CD14-positive monocyte (primary cell): ENCODE results near the gene LGALS4. TPM values are rescaled to one million over a fixed set of nuclear protein-coding genes. Genes with fewer than 3 reads are reported as not detected.
A peak's percentile ranks its signal among the peaks of the same experiment; 100 is the strongest.

Experiments
- DNase-seq, 3 donors: peaks; one replicate each; pipeline ENCODE4 v3.0.0-alpha.2; 2011 to 2022
- H2AFZ ChIP-seq: 2 replicates; pipeline ENCODE4 v1.6.0; 2012; ENCODE audit warnings: mild to moderate bottlenecking, low read depth, low read length, inconsistent platforms; ENCODE audit not compliant: insufficient read depth, poor library complexity, severe bottlenecking
- H3K27ac ChIP-seq, 2 donors: 1 replicate in 1 of 2; 2 replicates in 1 of 2; pipeline ENCODE4 v1.5.1; 2012 to 2013; ENCODE audit warnings: low read length in 2 of 2, control low read depth in 1 of 2, inconsistent platforms in 1 of 2, low read depth in 1 of 2, mild to moderate bottlenecking in 1 of 2
- H3K27me3 ChIP-seq, 2 donors: one replicate each; pipeline versions ENCODE4 v1.6.0 to v1.6.1; 2011 to 2013; ENCODE audit warnings: low read length in 2 of 2; ENCODE audit not compliant: control insufficient read depth in 2 of 2, insufficient read depth in 2 of 2
- H3K36me3 ChIP-seq, 2 donors: replicated peaks in 1 of 2; 1 replicate in 1 of 2; 2 replicates in 1 of 2; pipeline versions ENCODE4 v1.5.1 to v1.6.1; 2012 to 2013; ENCODE audit warnings: low read length in 2 of 2, control low read depth in 1 of 2, inconsistent platforms in 1 of 2, mild to moderate bottlenecking in 1 of 2; ENCODE audit not compliant: insufficient read depth in 2 of 2, control insufficient read depth in 1 of 2
- H3K4me1 ChIP-seq, 2 donors: 1 replicate in 1 of 2; 2 replicates in 1 of 2; pipeline versions ENCODE4 v1.5.1 to v1.6.1; 2012 to 2013; ENCODE audit warnings: low read length in 2 of 2, control low read depth in 1 of 2, inconsistent platforms in 1 of 2, mild to moderate bottlenecking in 1 of 2, moderate library complexity in 1 of 2; ENCODE audit not compliant: insufficient read depth in 2 of 2, control insufficient read depth in 1 of 2
- H3K4me2 ChIP-seq: replicated peaks from 2 replicates; pipeline ENCODE3; 2012; ENCODE audit warnings: low read length, moderate library complexity, mild to moderate bottlenecking; ENCODE audit not compliant: poor library complexity, severe bottlenecking; ENCODE audit errors: extremely low read depth
- H3K4me3 ChIP-seq, 3 experiments: fragments of 200-600 bp in 1 of 3; sonication (generic) in 1 of 3; replicated peaks in 1 of 3; 1 replicate in 2 of 3; 2 replicates in 1 of 3; pipeline ENCODE4 v1.5.1; 2011 to 2013; ENCODE audit warnings: low read length in 3 of 3, mild to moderate bottlenecking in 3 of 3, control low read depth in 2 of 3, low read depth in 2 of 3, inconsistent platforms in 1 of 3, moderate library complexity in 1 of 3
- H3K79me2 ChIP-seq: 2 replicates; pipeline ENCODE4 v1.6.0; 2012; ENCODE audit warnings: mild to moderate bottlenecking, control low read depth, inconsistent platforms, low read length, moderate library complexity; ENCODE audit not compliant: insufficient read depth
- H3K9ac ChIP-seq: 2 replicates; pipeline ENCODE4 v1.6.0; 2017; ENCODE audit warnings: low read length, mild to moderate bottlenecking; ENCODE audit not compliant: insufficient read depth, poor library complexity, severe bottlenecking
- H3K9me3 ChIP-seq, 2 donors: replicated peaks in 1 of 2; 1 replicate in 1 of 2; 2 replicates in 1 of 2; pipeline versions ENCODE4 v1.5.1 to v1.6.1; 2012 to 2013; ENCODE audit warnings: low read length in 2 of 2, control low read depth in 1 of 2; ENCODE audit not compliant: control insufficient read depth in 1 of 2, insufficient read depth in 1 of 2
- H4K20me1 ChIP-seq: 2 replicates; pipeline ENCODE4 v1.6.0; 2012; ENCODE audit warnings: mild to moderate bottlenecking, low read length, control low read depth, moderate library complexity; ENCODE audit not compliant: insufficient read depth
- H3K27ac Mint-ChIP-seq, 7 donors: one replicate each; pipeline ENCODE4 v1.8.0; 2020; ENCODE audit warnings: mild to moderate bottlenecking in 7 of 7, mixed read lengths in 7 of 7, moderate library complexity in 6 of 7, inconsistent platforms in 2 of 7
- H3K27me3 Mint-ChIP-seq, 3 donors: one replicate each; pipeline ENCODE4 v1.8.0; 2021 to 2022; ENCODE audit warnings: low read depth in 3 of 3, mild to moderate bottlenecking in 3 of 3, mixed read lengths in 3 of 3, moderate library complexity in 3 of 3, inconsistent platforms in 1 of 3
- H3K36me3 Mint-ChIP-seq, 2 donors: one replicate each; pipeline ENCODE4 v1.8.0; 2020; ENCODE audit warnings: mixed read lengths in 2 of 2, inconsistent platforms in 1 of 2, mild to moderate bottlenecking in 1 of 2
- H3K4me1 Mint-ChIP-seq: one replicate; pipeline ENCODE4 v1.8.0; 2020; ENCODE audit warnings: mild to moderate bottlenecking, mixed read lengths
- H3K4me3 Mint-ChIP-seq, 2 donors: one replicate each; pipeline ENCODE4 v1.8.0; 2020; ENCODE audit warnings: mild to moderate bottlenecking in 2 of 2, mixed read lengths in 2 of 2, moderate library complexity in 1 of 2
- H3K9me3 Mint-ChIP-seq, 7 donors: one replicate each; pipeline ENCODE4 v1.8.0; 2020 to 2022; ENCODE audit warnings: mixed read lengths in 7 of 7, mild to moderate bottlenecking in 6 of 7, moderate library complexity in 6 of 7, inconsistent platforms in 2 of 7
- CTCF ChIP-seq: fragments of 200-600 bp; IDR thresholded peaks from one replicate; pipeline ENCODE4 v1.8.0; 2022; ENCODE audit warnings: antibody characterized with exemption, mild to moderate bottlenecking
- WGBS: methylation state at CpG from one replicate; pipeline ENCODE4 v1.1.5; 2013; ENCODE audit warnings: missing lambda C conversion rate; ENCODE audit not compliant: insufficient coverage; 5-methylcytosine and 5-hydroxymethylcytosine counted together
- intact Hi-C, 2 donors: fragments of 100-400 bp; cut with micrococcal nuclease; formaldehyde crosslinking; loops; one replicate each; pipeline versions ENCODE4 v1.15.0 to v1.15.1; 2023
- polyA plus RNA-seq, 3 donors: library from polyadenylated mRNA; depleted of rRNA in 1 of 3; unstranded in 2 of 3; stranded (reverse) in 1 of 3; fragments of 300-500 nt in 2 of 3; fragments of >200 nt in 1 of 3; fragmentation: Illumina TruSeq in 2 of 3; gene quantifications; 1 replicate in 2 of 3; 2 replicates in 1 of 3; pipeline ENCODE4 v1.2.3, GENCODE V29; 2012 to 2021

The LGALS4 gene
- polyA plus RNA-seq, 3 donors: 1.7 TPM; not detected in 2

DNA sequence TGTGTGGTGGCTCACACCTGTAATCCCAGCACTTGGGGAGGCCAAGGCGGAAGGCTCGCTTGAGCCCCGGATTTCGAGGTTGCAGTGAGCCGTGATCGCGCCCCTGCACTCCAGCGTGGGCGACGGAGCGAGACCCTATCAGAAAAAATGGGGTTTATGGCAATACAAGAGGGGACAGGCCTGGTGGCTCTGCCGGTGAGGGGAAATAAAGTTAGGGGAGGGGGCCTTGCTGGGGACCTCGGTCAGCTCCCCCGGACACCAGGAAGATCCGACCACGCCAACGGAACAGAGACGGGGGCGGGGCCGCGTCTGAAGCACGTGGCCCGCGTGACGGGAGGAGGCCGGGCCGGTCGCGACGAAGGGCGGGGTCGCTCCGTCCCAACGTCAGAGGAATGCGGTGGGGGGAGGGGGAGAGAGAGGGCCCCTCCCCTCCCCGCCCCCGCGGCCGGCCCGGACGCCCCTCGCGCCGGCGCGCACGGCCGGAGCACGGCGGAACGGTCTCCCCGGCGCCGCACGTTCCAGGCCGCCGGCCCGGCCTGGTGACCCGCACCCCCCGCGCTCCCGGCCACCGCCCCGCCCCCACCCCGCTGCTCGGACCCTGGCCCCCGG is 39.0 kb upstream of the LGALS4 start:
- peak overlapping the region; percentile 88 to 94 for H3K4me3 Mint-ChIP-seq
- peak overlapping the region; percentile 52 for H2AFZ ChIP-seq

More for the DNA sequence above, 39.0 kb upstream of the LGALS4 start:
- 2% methylated on average over 34 of the region's 67 CpGs for WGBS
- H3K27ac Mint-ChIP-seq: peak overlapping the region; percentile 98 to 99 (median 99)
- H3K4me2 ChIP-seq: peak overlapping the region; percentile 98
- peaks cover 0 to 3% (median 0%) of the 10 kb centered on the region in 7 donors for H3K9me3 Mint-ChIP-seq
- peak overlapping the region; percentile 83 to 90 (median 86) for H3K4me3 ChIP-seq
- peak; percentile 89 to 94 (median 91) for DNase-seq
- H3K27me3 Mint-ChIP-seq: peaks cover 0 to 5% (median 5%) of the 10 kb centered on the region in 3 donors
- H3K79me2 ChIP-seq: peaks cover 35% of the 10 kb centered on the region
- peaks cover 32 to 42% of the 10 kb centered on the region in 2 donors for H3K4me1 ChIP-seq
- no peaks in the 10 kb centered on the region for H3K9me3 ChIP-seq
- intact Hi-C loops: loop anchor here (2.0 to 5.0 kb wide), 3 partner anchors 17 to 46 kb away; partner anchors contain the start of genes ECH1 (in 1 of the 2), NFKBIB (in 1 of the 2) and SIRT2 (in 1 of the 2)
- peak overlapping the region; percentile 98 to 99 for H3K27ac ChIP-seq
- peak overlapping the region; percentile 99 for H3K9ac ChIP-seq
- H3K27me3 ChIP-seq: no peaks in the 10 kb centered on the region
- peaks cover 29% of the 10 kb centered on the region for H3K4me1 Mint-ChIP-seq
- no peak for TF ChIP-seq CTCF
- H4K20me1 ChIP-seq: peaks cover 25% of the 10 kb centered on the region
- peaks cover 15 to 22% of the 10 kb centered on the region in 2 donors for H3K36me3 Mint-ChIP-seq
- peaks cover 11 to 18% of the 10 kb centered on the region in 2 donors for H3K36me3 ChIP-seq
